ENCODE results near the gene ERC1.

ERC1 gene

DNA sequence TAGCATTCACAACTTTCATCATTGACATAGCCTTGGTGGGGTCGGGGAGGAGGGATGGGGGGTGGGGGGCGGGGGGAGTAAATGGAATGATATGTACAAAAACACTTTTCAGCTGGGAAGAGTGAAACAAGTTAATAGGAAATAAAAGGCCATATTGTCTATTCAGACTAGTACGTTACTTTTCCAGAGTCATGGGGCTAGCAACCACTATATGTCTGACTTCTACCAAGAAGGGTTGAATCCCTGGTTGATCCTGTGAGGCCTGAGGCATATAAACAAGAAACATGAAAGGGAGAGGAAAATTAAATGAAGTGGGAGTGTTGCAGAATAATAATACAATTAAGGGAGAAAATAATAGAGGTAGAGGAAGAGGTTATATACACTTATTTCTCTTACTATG lies 225.5 kb downstream of the ERC1 start:
- Histone ChIP-seq H3K27ac (no peak overlapping the region), H3K9me3 (no peaks in the 10 kb centered on the region), H3K27me3 (no peaks in the 10 kb centered on the region), H3K4me1 (ENCODE audit: control insufficient read depth in 1 of 2, insufficient read depth in 1 of 2, low read depth in 1 of 2, low read length in 1 of 2) (no peaks in the 10 kb centered on the region), H3K36me3 (no peaks in the 10 kb centered on the region), H3K4me3 (ENCODE audit: low read depth in 1 of 2, low read length in 1 of 2) (no peak overlapping the region)
- TF ChIP-seq, protein P1, sequence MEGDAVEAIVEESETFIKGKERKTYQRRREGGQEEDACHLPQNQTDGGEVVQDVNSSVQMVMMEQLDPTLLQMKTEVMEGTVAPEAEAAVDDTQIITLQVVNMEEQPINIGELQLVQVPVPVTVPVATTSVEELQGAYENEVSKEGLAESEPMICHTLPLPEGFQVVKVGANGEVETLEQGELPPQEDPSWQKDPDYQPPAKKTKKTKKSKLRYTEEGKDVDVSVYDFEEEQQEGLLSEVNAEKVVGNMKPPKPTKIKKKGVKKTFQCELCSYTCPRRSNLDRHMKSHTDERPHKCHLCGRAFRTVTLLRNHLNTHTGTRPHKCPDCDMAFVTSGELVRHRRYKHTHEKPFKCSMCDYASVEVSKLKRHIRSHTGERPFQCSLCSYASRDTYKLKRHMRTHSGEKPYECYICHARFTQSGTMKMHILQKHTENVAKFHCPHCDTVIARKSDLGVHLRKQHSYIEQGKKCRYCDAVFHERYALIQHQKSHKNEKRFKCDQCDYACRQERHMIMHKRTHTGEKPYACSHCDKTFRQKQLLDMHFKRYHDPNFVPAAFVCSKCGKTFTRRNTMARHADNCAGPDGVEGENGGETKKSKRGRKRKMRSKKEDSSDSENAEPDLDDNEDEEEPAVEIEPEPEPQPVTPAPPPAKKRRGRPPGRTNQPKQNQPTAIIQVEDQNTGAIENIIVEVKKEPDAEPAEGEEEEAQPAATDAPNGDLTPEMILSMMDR (IDR thresholded peaks at IDR 0.05) = no peak

DNA sequence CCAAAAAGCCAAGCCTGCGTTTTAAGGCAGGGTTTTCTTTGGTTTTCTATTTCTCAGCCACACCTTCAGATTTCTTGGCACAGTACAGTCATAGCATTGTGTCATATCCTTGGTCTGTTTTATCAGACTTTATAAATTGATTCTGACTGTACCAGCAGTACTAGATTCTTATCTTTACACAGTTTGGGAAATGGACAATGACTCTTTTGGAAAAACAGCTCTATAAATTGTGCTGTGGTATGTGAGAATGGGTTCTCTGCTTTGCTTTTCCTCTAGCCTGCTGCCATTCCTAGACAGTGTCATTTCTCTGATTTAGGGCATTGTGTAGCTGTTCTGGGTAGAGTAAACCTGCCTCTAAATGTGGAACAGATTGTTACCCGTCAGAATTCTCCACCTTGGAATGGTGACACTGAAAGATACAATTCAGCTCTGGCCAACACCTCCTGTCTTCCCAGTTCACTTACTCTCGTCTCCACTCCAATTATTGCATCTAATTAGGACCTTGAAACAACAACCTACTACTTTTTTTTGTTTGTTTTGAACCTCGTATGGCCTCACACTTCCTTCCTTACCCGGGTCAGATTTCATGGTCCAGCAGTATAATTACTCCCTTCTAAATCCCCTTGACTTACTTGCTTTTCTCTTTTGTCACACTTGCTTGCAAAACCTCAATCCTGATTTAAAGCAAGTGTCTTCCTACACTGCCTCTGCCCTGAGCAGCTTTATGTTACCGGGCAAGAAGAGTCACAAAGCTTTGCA lies 226.3 kb downstream of the ERC1 start:
- H3K9me3 ChIP-seq = no peaks in the 10 kb centered on the region
- H3K4me3 ChIP-seq (ENCODE audit: low read depth in 1 of 2, low read length in 1 of 2) = no peak overlapping the region
- no peaks in the 10 kb centered on the region for H3K36me3 ChIP-seq
- TF ChIP-seq, protein P1 (IDR thresholded peaks at IDR 0.05) = no peak
- H3K27me3 ChIP-seq = no peaks in the 10 kb centered on the region
- H3K4me1 ChIP-seq (ENCODE audit: control insufficient read depth in 1 of 2, insufficient read depth in 1 of 2, low read depth in 1 of 2, low read length in 1 of 2) = no peaks in the 10 kb centered on the region
- no peak overlapping the region for H3K27ac ChIP-seq

DNA sequence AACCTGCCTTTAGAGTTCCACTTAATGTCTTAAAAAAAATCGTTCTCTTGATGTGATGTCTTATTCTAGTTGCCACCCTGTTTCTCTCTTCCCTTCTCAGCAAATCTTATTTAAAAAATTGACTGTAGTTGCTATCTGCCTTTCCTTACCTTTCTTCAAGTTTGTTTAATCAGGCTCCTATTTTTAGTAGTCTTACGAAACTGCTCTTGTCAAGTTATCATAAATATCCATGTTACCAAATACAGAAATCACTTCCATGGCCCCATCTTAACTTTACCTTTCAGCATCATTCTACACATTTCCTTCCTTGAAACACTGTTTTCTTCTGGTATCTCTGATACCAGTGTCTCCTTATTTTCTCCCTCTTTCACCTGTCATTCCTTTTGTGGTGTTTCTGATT lies 227.3 kb downstream of the ERC1 start:
- Histone ChIP-seq H3K36me3 (no peaks in the 10 kb centered on the region), H3K4me3 (ENCODE audit: low read depth in 1 of 2, low read length in 1 of 2) (no peak overlapping the region), H3K4me1 (ENCODE audit: control insufficient read depth in 1 of 2, insufficient read depth in 1 of 2, low read depth in 1 of 2, low read length in 1 of 2) (no peaks in the 10 kb centered on the region), H3K27ac (no peak overlapping the region), H3K27me3 (no peaks in the 10 kb centered on the region), H3K9me3 (no peaks in the 10 kb centered on the region)
- TF ChIP-seq, protein P1 (IDR thresholded peaks at IDR 0.05) = no peak

DNA sequence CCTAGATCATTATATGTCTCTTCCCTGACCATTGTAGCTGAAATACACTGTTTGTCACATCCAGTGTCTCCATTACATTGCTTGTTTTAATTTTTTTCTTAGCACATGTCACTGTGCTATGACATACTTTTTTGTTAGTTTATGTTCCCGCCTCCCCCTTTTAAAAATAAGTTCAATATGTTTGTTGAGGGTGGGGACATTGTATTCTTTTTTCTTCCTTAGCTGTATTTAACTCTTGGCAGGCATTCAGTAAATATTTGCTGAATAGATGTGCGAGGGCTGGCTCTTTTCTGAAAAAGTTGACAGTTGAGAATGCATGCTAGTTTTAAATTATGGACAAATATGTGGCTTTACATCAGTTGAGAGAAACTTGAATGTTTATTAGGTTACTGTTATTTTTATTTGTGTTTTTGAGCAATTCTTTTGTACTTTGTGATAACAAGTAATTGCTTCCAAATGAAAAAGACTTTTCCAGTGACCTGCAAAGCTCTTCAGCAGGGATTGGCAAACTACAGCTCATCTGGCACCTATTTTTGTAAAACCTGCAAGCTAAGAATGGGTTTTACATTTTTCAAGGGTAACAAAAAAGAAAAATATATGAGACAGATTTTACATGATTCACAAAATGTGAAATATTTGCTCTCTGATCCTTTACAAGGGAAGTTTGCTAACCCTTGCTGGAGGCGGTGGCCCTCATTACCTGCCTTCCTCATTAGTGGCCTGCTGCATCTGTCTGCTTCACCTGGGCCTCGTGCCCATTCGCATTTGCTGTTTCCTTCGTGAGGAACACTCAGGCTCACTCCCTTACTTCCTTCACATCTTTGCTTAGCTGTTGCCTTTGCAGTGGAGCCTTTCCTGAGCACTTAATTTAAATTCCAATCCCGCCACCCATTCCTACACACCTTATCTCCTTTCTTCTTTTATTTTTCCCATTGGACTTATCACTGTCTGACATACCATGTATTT lies 229.4 kb downstream of the ERC1 start:
- Histone ChIP-seq H3K4me1 (ENCODE audit: control insufficient read depth in 1 of 2, insufficient read depth in 1 of 2, low read depth in 1 of 2, low read length in 1 of 2) (no peaks in the 10 kb centered on the region), H3K4me3 (ENCODE audit: low read depth in 1 of 2, low read length in 1 of 2) (no peak overlapping the region), H3K27ac (no peak overlapping the region), H3K9me3 (no peaks in the 10 kb centered on the region), H3K27me3 (no peaks in the 10 kb centered on the region), H3K36me3 (no peaks in the 10 kb centered on the region)
- TF ChIP-seq, protein P1 (IDR thresholded peaks at IDR 0.05) = no peak

DNA sequence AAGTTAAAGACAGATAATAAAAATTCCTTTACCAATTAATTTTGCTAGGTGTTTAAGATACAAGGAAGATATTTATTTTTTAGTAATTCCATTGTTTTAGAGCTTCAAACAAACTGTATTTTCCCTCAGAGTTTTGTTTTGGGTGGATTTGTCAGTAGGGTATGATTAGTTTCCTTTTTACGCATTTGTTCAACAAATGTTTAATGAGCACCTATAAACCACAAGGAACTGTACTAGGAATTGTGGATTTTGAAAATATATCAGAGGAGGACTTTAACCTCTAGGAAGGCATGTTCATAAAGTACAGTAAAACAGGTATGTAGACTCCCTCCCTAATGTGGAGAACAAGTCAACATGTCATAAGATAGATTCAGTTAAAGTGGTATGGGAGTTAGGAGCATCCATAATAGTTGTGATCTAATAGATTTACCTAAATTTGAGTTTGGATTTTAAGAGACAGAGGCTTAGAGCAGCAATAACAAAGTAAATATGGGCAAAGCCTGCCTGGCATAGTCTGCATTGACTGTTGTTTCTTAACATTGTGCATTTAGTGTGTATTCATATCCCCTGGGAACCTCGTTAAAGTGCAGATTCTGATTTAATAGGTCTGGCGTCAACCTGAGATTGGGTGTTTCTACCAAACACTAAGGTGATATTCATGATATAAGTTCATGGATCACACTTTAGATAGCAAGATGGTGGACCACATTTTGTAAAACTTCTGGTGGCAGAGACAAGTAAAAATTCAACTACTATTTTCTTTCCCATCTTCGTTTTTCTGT lies 232.0 kb downstream of the ERC1 start:
- Histone ChIP-seq H3K9me3 (no peaks in the 10 kb centered on the region), H3K4me3 (ENCODE audit: low read depth in 1 of 2, low read length in 1 of 2) (no peak overlapping the region), H3K27ac (no peak overlapping the region), H3K4me1 (ENCODE audit: control insufficient read depth in 1 of 2, insufficient read depth in 1 of 2, low read depth in 1 of 2, low read length in 1 of 2) (peaks cover 4 to 10% of the 10 kb centered on the region in 2 experiments), H3K27me3 (no peaks in the 10 kb centered on the region), H3K36me3 (no peaks in the 10 kb centered on the region)
- TF ChIP-seq, protein P1 (IDR thresholded peaks at IDR 0.05) = no peak
